HEK293 (cell line): ENCODE measurements around the gene MYO1B.

Source experiments
- CTCF ChIA-PET: fragments of 350-600 bp; formaldehyde crosslinking; extraction: SDS; loops from one replicate; lab custom pipeline; 2021; ENCODE audit warnings: antibody characterized with exemption; lab: Yijun Ruan, JAX
- POLR2A ChIA-PET: fragments of 300-600 bp; formaldehyde crosslinking; extraction: SDS; loops from one replicate; lab custom pipeline; 2020; ENCODE audit warnings: antibody characterized with exemption, inconsistent platforms; lab: Yijun Ruan, JAX
- H3K27ac ChIP-seq: fragments of 200-500 bp; sonication (Bioruptor generic); 2 replicates; pipeline ENCODE4 v1.5.1; 2014; ENCODE audit warnings: low read depth, low read length, control low read depth, inconsistent platforms; ENCODE audit errors: extremely low read depth
- H3K36me3 ChIP-seq, 2 experiments: fragments of 200-500 bp in 1 of 2; sonication (Bioruptor generic) in 1 of 2; 1 replicate in 1 of 2; 2 replicates in 1 of 2; pipeline ENCODE4 v1.5.1; 2014 to 2017; ENCODE audit warnings: inconsistent platforms in 2 of 2, low read length in 2 of 2; ENCODE audit not compliant: control insufficient read depth in 2 of 2, insufficient read depth in 1 of 2
- H3K4me1 ChIP-seq: fragments of 200-500 bp; sonication (Bioruptor generic); 2 replicates; pipeline ENCODE4 v1.5.1; 2014; ENCODE audit warnings: mild to moderate bottlenecking, low read length, inconsistent platforms; ENCODE audit not compliant: control insufficient read depth, insufficient read depth
- H3K4me3 ChIP-seq: 2 replicates; pipeline ENCODE4 v1.5.1; 2011; ENCODE audit warnings: low read depth, mild to moderate bottlenecking, control low read depth, low read length, moderate library complexity
- H3K9me3 ChIP-seq: fragments of 200-500 bp; sonication (Bioruptor generic); 2 replicates; pipeline ENCODE4 v1.5.1; 2014; ENCODE audit warnings: low read depth, low read length, inconsistent platforms; ENCODE audit not compliant: control insufficient read depth, insufficient read depth
- AEBP2 ChIP-seq: fragments of 450-650 bp; formaldehyde crosslinking; IDR thresholded peaks from 2 replicates; pipeline ENCODE4 v1.5.1; 2016; ENCODE audit warnings: missing biosample characterization, missing genetic modification characterization, borderline replicate concordance
- CTCF ChIP-seq: fragments of 450-650 bp; formaldehyde crosslinking; IDR thresholded peaks from 2 replicates; pipeline ENCODE4 v1.5.1; 2016; ENCODE audit warnings: missing biosample characterization, missing genetic modification characterization
- INSM2 ChIP-seq: fragments of 450-650 bp; formaldehyde crosslinking; IDR thresholded peaks from 2 replicates; pipeline ENCODE4 v1.5.1; 2016; ENCODE audit warnings: missing biosample characterization, missing genetic modification characterization
- OSR2 ChIP-seq: fragments of 450-650 bp; formaldehyde crosslinking; IDR thresholded peaks from 2 replicates; pipeline ENCODE4 v1.5.1; 2016; ENCODE audit warnings: missing biosample characterization, missing genetic modification characterization
- PRDM1 ChIP-seq: fragments of 450-650 bp; formaldehyde crosslinking; IDR thresholded peaks from 2 replicates; pipeline ENCODE4; 2016; ENCODE audit warnings: missing biosample characterization, missing genetic modification characterization
- PRDM4 ChIP-seq: fragments of 450-650 bp; formaldehyde crosslinking; IDR thresholded peaks from 2 replicates; pipeline ENCODE4 v1.5.1; 2017; ENCODE audit warnings: missing biosample characterization, missing genetic modification characterization
- SCRT2 ChIP-seq: fragments of 450-650 bp; formaldehyde crosslinking; IDR thresholded peaks from 2 replicates; pipeline ENCODE4 v1.5.1; 2016; ENCODE audit warnings: missing biosample characterization, missing genetic modification characterization
- ZBTB20 ChIP-seq: fragments of 450-650 bp; formaldehyde crosslinking; IDR thresholded peaks from 2 replicates; pipeline ENCODE4 v1.5.1; 2016; ENCODE audit warnings: missing biosample characterization, missing genetic modification characterization
- ZBTB48 ChIP-seq: fragments of 450-650 bp; formaldehyde crosslinking; IDR thresholded peaks from 2 replicates; pipeline ENCODE4 v1.5.1; 2016; ENCODE audit warnings: missing biosample characterization, missing genetic modification characterization
- ZBTB7A ChIP-seq: fragments of 450-650 bp; formaldehyde crosslinking; IDR thresholded peaks from 2 replicates; pipeline ENCODE4 v1.5.1; 2016; ENCODE audit warnings: low read depth, missing biosample characterization, missing genetic modification characterization
- ZEB2 ChIP-seq: fragments of 450-650 bp; formaldehyde crosslinking; IDR thresholded peaks from 2 replicates; pipeline ENCODE4 v1.5.1; 2016; ENCODE audit warnings: missing biosample characterization, missing genetic modification characterization
- ZNF114 ChIP-seq: fragments of 450-650 bp; formaldehyde crosslinking; IDR thresholded peaks from 2 replicates; pipeline ENCODE4 v1.5.0; 2017; ENCODE audit warnings: missing biosample characterization, missing genetic modification characterization
- ZNF140 ChIP-seq: fragments of 450-650 bp; formaldehyde crosslinking; IDR thresholded peaks from 2 replicates; pipeline ENCODE4 v1.5.1; 2016; ENCODE audit warnings: missing biosample characterization, missing genetic modification characterization
- ZNF146 ChIP-seq: fragments of 450-650 bp; formaldehyde crosslinking; IDR thresholded peaks from 2 replicates; pipeline ENCODE4 v1.5.1; 2016; ENCODE audit warnings: missing biosample characterization, missing genetic modification characterization
- ZNF169 ChIP-seq: fragments of 450-650 bp; formaldehyde crosslinking; IDR thresholded peaks from 2 replicates; pipeline ENCODE4 v1.5.1; 2016; ENCODE audit warnings: missing biosample characterization, missing genetic modification characterization
- ZNF248 ChIP-seq: fragments of 450-650 bp; formaldehyde crosslinking; IDR thresholded peaks from 2 replicates; pipeline ENCODE4 v1.5.1; 2017; ENCODE audit warnings: missing biosample characterization, missing genetic modification characterization
- ZNF266 ChIP-seq: fragments of 450-650 bp; formaldehyde crosslinking; IDR thresholded peaks from 2 replicates; pipeline ENCODE4 v1.5.1; 2016; ENCODE audit warnings: missing biosample characterization, missing genetic modification characterization, low read depth
- ZNF280C ChIP-seq: fragments of 450-650 bp; formaldehyde crosslinking; IDR thresholded peaks from 2 replicates; pipeline ENCODE4 v1.5.1; 2016; ENCODE audit warnings: missing biosample characterization, missing genetic modification characterization
- ZNF391 ChIP-seq: fragments of 450-650 bp; formaldehyde crosslinking; IDR thresholded peaks from 2 replicates; pipeline ENCODE4 v1.5.1; 2016; ENCODE audit warnings: low read depth, missing biosample characterization, missing genetic modification characterization, borderline replicate concordance
- ZNF416 ChIP-seq: fragments of 450-650 bp; formaldehyde crosslinking; IDR thresholded peaks from 2 replicates; pipeline ENCODE4 v1.5.1; 2016; ENCODE audit warnings: missing biosample characterization, missing genetic modification characterization
- ZNF473 ChIP-seq: fragments of 450-650 bp; formaldehyde crosslinking; IDR thresholded peaks from 2 replicates; pipeline ENCODE4 v1.5.1; 2017; ENCODE audit warnings: missing biosample characterization, missing genetic modification characterization
- ZNF530 ChIP-seq: fragments of 450-650 bp; formaldehyde crosslinking; IDR thresholded peaks from 2 replicates; pipeline ENCODE4 v1.5.1; 2016; ENCODE audit warnings: low read depth, missing biosample characterization, missing genetic modification characterization
- ZNF555 ChIP-seq: fragments of 450-650 bp; formaldehyde crosslinking; conservative IDR thresholded peaks from 2 replicates; pipeline ENCODE4 v1.5.1; 2017; ENCODE audit warnings: missing biosample characterization, mild to moderate bottlenecking, missing genetic modification characterization, inconsistent platforms
- ZNF580 ChIP-seq: fragments of 450-650 bp; formaldehyde crosslinking; IDR thresholded peaks from 2 replicates; pipeline ENCODE4 v1.5.1; 2016; ENCODE audit warnings: missing biosample characterization, missing genetic modification characterization
- ZNF610 ChIP-seq: fragments of 450-650 bp; formaldehyde crosslinking; IDR thresholded peaks from 2 replicates; pipeline ENCODE4 v1.5.1; 2016; ENCODE audit warnings: missing biosample characterization, missing genetic modification characterization, borderline replicate concordance
- ZNF626 ChIP-seq: fragments of 450-650 bp; sonication (Bioruptor Pico); formaldehyde crosslinking; IDR thresholded peaks from 2 replicates; pipeline ENCODE4 v1.5.1; 2018; ENCODE audit warnings: missing biosample characterization, missing genetic modification characterization, inconsistent platforms
- ZNF629 ChIP-seq: fragments of 450-650 bp; formaldehyde crosslinking; IDR thresholded peaks from 2 replicates; pipeline ENCODE4 v1.5.1; 2017; ENCODE audit warnings: missing biosample characterization, missing genetic modification characterization

Gene MYO1B

GRCh38 chr2:191451116-191451515 lies 205.9 kb downstream of the MYO1B start:
- no peaks in the 10 kb centered on the region for H3K36me3 ChIP-seq
- POLR2A ChIA-PET, result no interaction called here
- no peak overlapping the region for H3K27ac ChIP-seq
- H3K4me3 ChIP-seq, result no peak overlapping the region
- H3K9me3 ChIP-seq, result no peaks in the 10 kb centered on the region
- no peaks in the 10 kb centered on the region for H3K4me1 ChIP-seq
- CTCF ChIA-PET, result interaction anchor here (1.0 kb wide), 1 partner anchor 10 kb away, joined by 3 read pairs; no protein-coding TSS in a partner anchor
- TF ChIP-seq ZNF280C (tag by site-specific recombination) (no peak), CTCF (no peak), ZNF169 (no peak), PRDM4 (tag by site-specific recombination) (no peak), ZBTB48 (no peak), ZNF140 (tag by site-specific recombination) (no peak), INSM2 (tag by site-specific recombination) (no peak), ZNF629 (tag by site-specific recombination) (no peak), ZNF626 (tag by site-specific recombination) (no peak), ZNF555 (no peak), ZNF473 (no peak), ZEB2 (tag by site-specific recombination) (no peak), ZNF530 (tag by site-specific recombination) (no peak), ZNF580 (tag by site-specific recombination) (no peak), ZNF391 (tag by site-specific recombination) (no peak), ZNF416 (no peak), ZNF266 (tag by site-specific recombination) (no peak)

GRCh38 chr2:191452065-191452464 lies 206.9 kb downstream of the MYO1B start:
- H3K4me1 ChIP-seq, result no peaks in the 10 kb centered on the region
- ChIA-PET POLR2A (no interaction called here), CTCF (no interaction called here)
- H3K9me3 ChIP-seq, result no peaks in the 10 kb centered on the region
- no peaks in the 10 kb centered on the region for H3K36me3 ChIP-seq
- H3K27ac ChIP-seq, result no peak overlapping the region
- no peak overlapping the region for H3K4me3 ChIP-seq
- TF ChIP-seq ZBTB7A (tag by site-specific recombination) (no peak), PRDM1 (tag by site-specific recombination) (no peak), ZNF610 (tag by site-specific recombination) (no peak), ZBTB20 (tag by site-specific recombination) (no peak), ZNF629 (tag by site-specific recombination) (no peak), AEBP2 (tag by site-specific recombination) (no peak), ZNF248 (tag by site-specific recombination) (no peak), OSR2 (tag by site-specific recombination) (no peak), SCRT2 (tag by site-specific recombination) (no peak), ZNF146 (no peak), ZNF114 (tag by site-specific recombination) (no peak)
